ENCODE data around the gene MYRIP.
"Not testable (repeated sequence)": the region's sequence is repeated elsewhere in the genome, so short reads cannot be mapped to it uniquely, and the experiment has no call there.

MYRIP gene

GRCh38 chr3:39814007-39814406 lies 4.6 kb downstream of the MYRIP start:
- Histone ChIP-seq H3K18ac (ENCODE audit: low read depth in 1 of 2, low read length in 2 of 2) (no peak overlapping the region), H4K8ac (ENCODE audit: low read length) (no peak overlapping the region), H3K27ac (ENCODE audit: low read length, poor library complexity, severe bottlenecking) (no peak overlapping the region), H3K4me3 (ENCODE audit: insufficient read depth in 1 of 2, low read depth in 1 of 2, low read length in 2 of 2) (no peak overlapping the region), H2AK5ac (ENCODE audit: low read length, severe bottlenecking) (no peak overlapping the region), H2BK15ac (ENCODE audit: low read depth, poor library complexity, severe bottlenecking) (no peak overlapping the region), H3K23ac (ENCODE audit: low read length in 2 of 2) (no peak overlapping the region), H3K4ac (ENCODE audit: low read depth in 1 of 2, low read length in 2 of 2) (no peak overlapping the region), H3K14ac (ENCODE audit: low read length in 2 of 2) (no peak overlapping the region), H3K27me3 (ENCODE audit: control insufficient read depth in 1 of 2, insufficient read depth in 1 of 2, low read length in 2 of 2) (peaks cover 28 to 47% of the 10 kb centered on the region in 2 experiments), H3K4me1 (ENCODE audit: control insufficient read depth, insufficient read depth, low read depth, low read length) (peaks cover 13% of the 10 kb centered on the region), H2BK12ac (ENCODE audit: low read length in 2 of 2) (no peak overlapping the region), H2AFZ (ENCODE audit: low read depth, low read length) (no peak overlapping the region), H2BK120ac (ENCODE audit: low read depth, low read length) (no peak overlapping the region), H3K9me3 (ENCODE audit: control insufficient read depth, low read length) (no peaks in the 10 kb centered on the region), H3K9ac (ENCODE audit: low read length) (no peak overlapping the region), H4K91ac (ENCODE audit: low read length) (no peak overlapping the region), H3K79me1 (replicated peaks; ENCODE audit: low read length, poor library complexity, severe bottlenecking) (no peaks in the 10 kb centered on the region), H2BK5ac (ENCODE audit: low read depth, low read length, poor library complexity, severe bottlenecking) (no peak overlapping the region), H3K4me2 (ENCODE audit: low read length, poor library complexity, severe bottlenecking) (no peak overlapping the region), H3K36me3 (ENCODE audit: control insufficient read depth in 1 of 2, insufficient read depth in 2 of 2, low read depth in 1 of 2, low read length in 2 of 2) (no peaks in the 10 kb centered on the region)
- no peak for DNase-seq

GRCh38 chr3:39819899-39820298 lies 10.5 kb downstream of the MYRIP start:
- no peak overlapping the region for H2BK15ac ChIP-seq (ENCODE audit: low read depth, poor library complexity, severe bottlenecking)
- no peak overlapping the region for H4K8ac ChIP-seq (ENCODE audit: low read length)
- H2AFZ ChIP-seq (ENCODE audit: low read depth, low read length) = no peak overlapping the region
- no peak overlapping the region for H3K14ac ChIP-seq (ENCODE audit: low read length in 2 of 2)
- H3K36me3 ChIP-seq (ENCODE audit: control insufficient read depth in 1 of 2, insufficient read depth in 2 of 2, low read depth in 1 of 2, low read length in 2 of 2) = no peaks in the 10 kb centered on the region
- no peak overlapping the region for H2BK12ac ChIP-seq (ENCODE audit: low read length in 2 of 2)
- H4K91ac ChIP-seq (ENCODE audit: low read length) = no peak overlapping the region
- 41% methylated on average over 3 of the region's 3 CpGs for WGBS
- no peaks in the 10 kb centered on the region for H3K9me3 ChIP-seq (ENCODE audit: control insufficient read depth, low read length)
- H3K27ac ChIP-seq (ENCODE audit: low read length, poor library complexity, severe bottlenecking) = no peak overlapping the region
- H2AK5ac ChIP-seq (ENCODE audit: low read length, severe bottlenecking) = no peak overlapping the region
- H3K4me3 ChIP-seq (ENCODE audit: insufficient read depth in 1 of 2, low read depth in 1 of 2, low read length in 2 of 2) = no peak overlapping the region
- H3K4me1 ChIP-seq (ENCODE audit: control insufficient read depth, insufficient read depth, low read depth, low read length) = no peaks in the 10 kb centered on the region
- H3K23ac ChIP-seq (ENCODE audit: low read length in 2 of 2) = no peak overlapping the region
- no peak overlapping the region for H3K4ac ChIP-seq (ENCODE audit: low read depth in 1 of 2, low read length in 2 of 2)
- H3K9ac ChIP-seq (ENCODE audit: low read length) = no peak overlapping the region
- no peak overlapping the region for H3K18ac ChIP-seq (ENCODE audit: low read depth in 1 of 2, low read length in 2 of 2)
- no peak overlapping the region for H3K4me2 ChIP-seq (ENCODE audit: low read length, poor library complexity, severe bottlenecking)
- DNase-seq = no peak
- no peak overlapping the region for H2BK120ac ChIP-seq (ENCODE audit: low read depth, low read length)
- no peaks in the 10 kb centered on the region for H3K79me1 ChIP-seq (replicated peaks; ENCODE audit: low read length, poor library complexity, severe bottlenecking)
- H2BK5ac ChIP-seq (ENCODE audit: low read depth, low read length, poor library complexity, severe bottlenecking) = no peak overlapping the region
- peaks cover 0 to 19% of the 10 kb centered on the region in 2 experiments for H3K27me3 ChIP-seq (ENCODE audit: control insufficient read depth in 1 of 2, insufficient read depth in 1 of 2, low read length in 2 of 2)

GRCh38 chr3:39833764-39834163 lies 24.4 kb downstream of the MYRIP start:
- not testable (repeated sequence) for H4K91ac ChIP-seq (ENCODE audit: low read length); H3K4ac ChIP-seq (ENCODE audit: low read depth in 1 of 2, low read length in 2 of 2); H2BK5ac ChIP-seq (ENCODE audit: low read depth, low read length, poor library complexity, severe bottlenecking); H2BK15ac ChIP-seq (ENCODE audit: low read depth, poor library complexity, severe bottlenecking); H3K23ac ChIP-seq (ENCODE audit: low read length in 2 of 2); H3K9me3 ChIP-seq (ENCODE audit: control insufficient read depth, low read length); DNase-seq; H3K4me1 ChIP-seq (ENCODE audit: control insufficient read depth, insufficient read depth, low read depth, low read length); H3K79me1 ChIP-seq (replicated peaks; ENCODE audit: low read length, poor library complexity, severe bottlenecking); H2BK12ac ChIP-seq (ENCODE audit: low read length in 2 of 2); H3K27ac ChIP-seq (ENCODE audit: low read length, poor library complexity, severe bottlenecking); H4K8ac ChIP-seq (ENCODE audit: low read length); H3K4me3 ChIP-seq (ENCODE audit: insufficient read depth in 1 of 2, low read depth in 1 of 2, low read length in 2 of 2); H3K9ac ChIP-seq (ENCODE audit: low read length); H3K4me2 ChIP-seq (ENCODE audit: low read length, poor library complexity, severe bottlenecking); H3K27me3 ChIP-seq (ENCODE audit: control insufficient read depth in 1 of 2, insufficient read depth in 1 of 2, low read length in 2 of 2); H2BK120ac ChIP-seq (ENCODE audit: low read depth, low read length); H2AK5ac ChIP-seq (ENCODE audit: low read length, severe bottlenecking); H3K14ac ChIP-seq (ENCODE audit: low read length in 2 of 2); H2AFZ ChIP-seq (ENCODE audit: low read depth, low read length); H3K18ac ChIP-seq (ENCODE audit: low read depth in 1 of 2, low read length in 2 of 2); H3K36me3 ChIP-seq (ENCODE audit: control insufficient read depth in 1 of 2, insufficient read depth in 2 of 2, low read depth in 1 of 2, low read length in 2 of 2)
- WGBS = 74% methylated on average over 3 of the region's 4 CpGs

- no peak overlapping the region for H2BK5ac ChIP-seq (ENCODE audit: low read depth, low read length, poor library complexity, severe bottlenecking)
- no peaks in the 10 kb centered on the region for H3K9me3 ChIP-seq (ENCODE audit: control insufficient read depth, low read length)
- no peaks in the 10 kb centered on the region for H3K36me3 ChIP-seq (ENCODE audit: control insufficient read depth in 1 of 2, insufficient read depth in 2 of 2, low read depth in 1 of 2, low read length in 2 of 2)
- H3K23ac ChIP-seq (ENCODE audit: low read length in 2 of 2) = no peak overlapping the region
- H3K4me2 ChIP-seq (ENCODE audit: low read length, poor library complexity, severe bottlenecking) = no peak overlapping the region
- H2BK15ac ChIP-seq (ENCODE audit: low read depth, poor library complexity, severe bottlenecking) = no peak overlapping the region
- H3K9ac ChIP-seq (ENCODE audit: low read length) = no peak overlapping the region
- no peaks in the 10 kb centered on the region for H3K4me1 ChIP-seq (ENCODE audit: control insufficient read depth, insufficient read depth, low read depth, low read length)
- no peak overlapping the region for H2AK5ac ChIP-seq (ENCODE audit: low read length, severe bottlenecking)
- no peak overlapping the region for H2BK12ac ChIP-seq (ENCODE audit: low read length in 2 of 2)
- no peak overlapping the region for H4K91ac ChIP-seq (ENCODE audit: low read length)
- no peak overlapping the region for H3K14ac ChIP-seq (ENCODE audit: low read length in 2 of 2)
- no peaks in the 10 kb centered on the region for H3K27me3 ChIP-seq (ENCODE audit: control insufficient read depth in 1 of 2, insufficient read depth in 1 of 2, low read length in 2 of 2)
- no peak overlapping the region for H2BK120ac ChIP-seq (ENCODE audit: low read depth, low read length)
- no peak overlapping the region for H2AFZ ChIP-seq (ENCODE audit: low read depth, low read length)
- no peak overlapping the region for H3K4me3 ChIP-seq (ENCODE audit: insufficient read depth in 1 of 2, low read depth in 1 of 2, low read length in 2 of 2)
- no peak overlapping the region for H3K18ac ChIP-seq (ENCODE audit: low read depth in 1 of 2, low read length in 2 of 2)
- no peak for DNase-seq
- H3K79me1 ChIP-seq (replicated peaks; ENCODE audit: low read length, poor library complexity, severe bottlenecking) = no peaks in the 10 kb centered on the region
- no peak overlapping the region for H3K27ac ChIP-seq (ENCODE audit: low read length, poor library complexity, severe bottlenecking)
- H3K4ac ChIP-seq (ENCODE audit: low read depth in 1 of 2, low read length in 2 of 2) = no peak overlapping the region
- H4K8ac ChIP-seq (ENCODE audit: low read length) = no peak overlapping the region
- WGBS = 75% methylated on average over 7 of the region's 7 CpGs
Measured at GRCh38 chr3:39839484-39839883, 30.1 kb downstream of the MYRIP start.
